NT2/D1 (cell line): Measurements from ENCODE around the gene LHFPL3.

Experiments
- SUZ12 ChIP-seq: IDR thresholded peaks from 2 replicates; pipeline ENCODE4 v1.6.1; 2011; ENCODE audit not compliant: insufficient read length, insufficient read depth; ENCODE audit errors: extremely low read depth
- YY1 ChIP-seq: IDR thresholded peaks from 2 replicates; pipeline ENCODE4 v1.6.1; 2011; ENCODE audit not compliant: insufficient read length, insufficient read depth
- ZNF274 ChIP-seq: IDR thresholded peaks from 2 replicates; pipeline ENCODE4 v1.6.1; 2011; ENCODE audit warnings: mild to moderate bottlenecking, low read depth, low read length

- TF ChIP-seq ZNF274 (no peak), SUZ12 (no peak), YY1 (no peak)
Measured at GRCh38 chr7:104643587-104644217, 315.3 kb downstream of the LHFPL3 start.
